Subcutaneous abdominal adipose tissue (tissue), 5 donors: ENCODE results near the gene MANEAL.

Experiments
- H3K27ac ChIP-seq: one replicate; pipeline ENCODE4 v1.7.0; 2013; ENCODE audit warnings: low read depth, mild to moderate bottlenecking, inconsistent platforms, low read length, moderate library complexity
- H3K27me3 ChIP-seq, 5 donors: one replicate each; pipeline ENCODE4 v1.7.0; 2013; ENCODE audit warnings: low read length in 5 of 5, inconsistent platforms in 1 of 5; ENCODE audit not compliant: control insufficient read depth in 5 of 5, insufficient read depth in 4 of 5
- H3K36me3 ChIP-seq, 5 donors: one replicate each; pipeline ENCODE4 v1.7.0; 2013; ENCODE audit warnings: low read length in 5 of 5; ENCODE audit not compliant: control insufficient read depth in 5 of 5, insufficient read depth in 5 of 5
- H3K4me1 ChIP-seq, 5 donors: one replicate each; pipeline ENCODE4 v1.7.0; 2013; ENCODE audit warnings: low read length in 5 of 5, mild to moderate bottlenecking in 3 of 5, moderate library complexity in 1 of 5; ENCODE audit not compliant: control insufficient read depth in 5 of 5, insufficient read depth in 5 of 5
- H3K4me3 ChIP-seq, 5 donors: one replicate each; pipeline ENCODE4 v1.7.0; 2013; ENCODE audit warnings: low read length in 5 of 5, low read depth in 1 of 5
- H3K9ac ChIP-seq, 5 donors: one replicate each; pipeline ENCODE4 v1.7.0; 2013; ENCODE audit warnings: low read length in 5 of 5, mild to moderate bottlenecking in 4 of 5, moderate library complexity in 3 of 5
- H3K9me3 ChIP-seq, 5 donors: one replicate each; pipeline ENCODE4 v1.7.0; 2013; ENCODE audit warnings: low read length in 5 of 5; ENCODE audit not compliant: control insufficient read depth in 5 of 5
- donor health status: healthy.
- donor health status: healthy.
- donor health status: healthy.
- donor health status: healthy.
- donor health status: healthy.

MANEAL gene

GRCh38 chr1:37822906-37823815, 29.5 kb downstream of the MANEAL start:
- no peaks in the 10 kb centered on the region for H3K9me3 ChIP-seq
- H3K36me3 ChIP-seq: peaks cover 13 to 63% (median 37%) of the 10 kb centered on the region in 5 donors
- peaks cover 0 to 3% (median 0%) of the 10 kb centered on the region in 5 donors for H3K4me1 ChIP-seq
- H3K27ac ChIP-seq: no peak overlapping the region
- no peaks in the 10 kb centered on the region for H3K27me3 ChIP-seq
- no peak overlapping the region for H3K9ac ChIP-seq
- no peak overlapping the region for H3K4me3 ChIP-seq

GRCh38 chr1:37824001-37824400, 30.4 kb downstream of the MANEAL start:
- H3K27me3 ChIP-seq: no peaks in the 10 kb centered on the region
- H3K27ac ChIP-seq: no peak overlapping the region
- no peak overlapping the region for H3K9ac ChIP-seq
- no peaks in the 10 kb centered on the region for H3K9me3 ChIP-seq
- H3K4me3 ChIP-seq: no peak overlapping the region
- peaks cover 13 to 66% (median 41%) of the 10 kb centered on the region in 5 donors for H3K36me3 ChIP-seq
- peaks cover 0 to 3% (median 0%) of the 10 kb centered on the region in 5 donors for H3K4me1 ChIP-seq

- H3K27me3 ChIP-seq: no peaks in the 10 kb centered on the region
- peaks cover 0 to 3% (median 0%) of the 10 kb centered on the region in 5 donors for H3K4me1 ChIP-seq
- no peaks in the 10 kb centered on the region for H3K9me3 ChIP-seq
- no peak overlapping the region for H3K9ac ChIP-seq
- H3K4me3 ChIP-seq: no peak overlapping the region
- no peak overlapping the region for H3K27ac ChIP-seq
- peaks cover 17 to 64% (median 38%) of the 10 kb centered on the region in 5 donors for H3K36me3 ChIP-seq
Measured at GRCh38 chr1:37825506-37825905, 31.9 kb downstream of the MANEAL start.

- Histone ChIP-seq H3K27me3 (no peaks in the 10 kb centered on the region), H3K9ac (no peak overlapping the region), H3K4me1 (peaks cover 0 to 3% (median 0%) of the 10 kb centered on the region in 5 donors), H3K9me3 (no peaks in the 10 kb centered on the region), H3K36me3 (peaks cover 25 to 65% (median 37%) of the 10 kb centered on the region in 5 donors), H3K4me3 (no peak overlapping the region), H3K27ac (no peak overlapping the region)
Measured at GRCh38 chr1:37828410-37829074, 34.9 kb downstream of the MANEAL start.

GRCh38 chr1:37831109-37831508, 37.5 kb downstream of the MANEAL start:
- Histone ChIP-seq H3K27ac (no peak overlapping the region), H3K36me3 (peaks cover 41 to 75% (median 57%) of the 10 kb centered on the region in 5 donors), H3K9me3 (no peaks in the 10 kb centered on the region), H3K27me3 (no peaks in the 10 kb centered on the region), H3K4me1 (no peaks in the 10 kb centered on the region), H3K9ac (no peak overlapping the region), H3K4me3 (no peak overlapping the region)

GRCh38 chr1:37831809-37832208, 38.2 kb downstream of the MANEAL start:
- no peak overlapping the region for H3K4me3 ChIP-seq

GRCh38 chr1:37836788-37837187, 43.1 kb downstream of the MANEAL start:
- Histone ChIP-seq H3K27ac (no peak overlapping the region), H3K9ac (no peak overlapping the region), H3K27me3 (no peaks in the 10 kb centered on the region), H3K4me3 (no peak overlapping the region), H3K4me1 (peaks cover 0 to 5% (median 0%) of the 10 kb centered on the region in 5 donors), H3K9me3 (no peaks in the 10 kb centered on the region), H3K36me3 (peaks cover 50 to 82% (median 59%) of the 10 kb centered on the region in 5 donors)

More at GRCh38 chr1:37831809-37832208, 38.2 kb downstream of the MANEAL start:
- H3K27ac ChIP-seq: no peak overlapping the region
- no peaks in the 10 kb centered on the region for H3K4me1 ChIP-seq
- H3K9ac ChIP-seq: no peak overlapping the region
- peaks cover 44 to 75% (median 58%) of the 10 kb centered on the region in 5 donors for H3K36me3 ChIP-seq
- H3K9me3 ChIP-seq: no peaks in the 10 kb centered on the region
- H3K27me3 ChIP-seq: no peaks in the 10 kb centered on the region

- Histone ChIP-seq H3K9me3 (no peaks in the 10 kb centered on the region), H3K36me3 (peaks cover 35 to 58% (median 41%) of the 10 kb centered on the region in 5 donors), H3K9ac (no peak overlapping the region), H3K4me3 (no peak overlapping the region), H3K27ac (no peak overlapping the region), H3K27me3 (no peaks in the 10 kb centered on the region), H3K4me1 (peaks cover 0 to 5% (median 0%) of the 10 kb centered on the region in 5 donors)
Measured at GRCh38 chr1:37839676-37840075, 46.0 kb downstream of the MANEAL start.

- Histone ChIP-seq H3K4me1 (peaks cover 0 to 5% (median 0%) of the 10 kb centered on the region in 5 donors), H3K9me3 (no peaks in the 10 kb centered on the region), H3K27ac (no peak overlapping the region), H3K9ac (no peak overlapping the region), H3K4me3 (no peak overlapping the region), H3K36me3 (peaks cover 25 to 48% (median 32%) of the 10 kb centered on the region in 5 donors), H3K27me3 (no peaks in the 10 kb centered on the region)
Measured at GRCh38 chr1:37840711-37841110, 47.1 kb downstream of the MANEAL start.

GRCh38 chr1:37841652-37842051, 48.0 kb downstream of the MANEAL start:
- H3K9me3 ChIP-seq: no peaks in the 10 kb centered on the region
- H3K27me3 ChIP-seq: no peaks in the 10 kb centered on the region
- H3K4me3 ChIP-seq: no peak overlapping the region
- peaks cover 0 to 5% (median under 1%) of the 10 kb centered on the region in 5 donors for H3K4me1 ChIP-seq
- no peak overlapping the region for H3K27ac ChIP-seq
- peaks cover 22 to 41% (median 25%) of the 10 kb centered on the region in 5 donors for H3K36me3 ChIP-seq
- H3K9ac ChIP-seq: no peak overlapping the region
